Heart right ventricle (tissue), 16 donors: Measurements from ENCODE around the gene STAM. TPM values are rescaled to one million over a fixed set of nuclear protein-coding genes. Genes with fewer than 3 reads are reported as not detected.

Source experiments
- ATAC-seq, 8 donors: fragments of 200-7000 bp; cut with Tn5 transposase; one replicate each; pipeline ENCODE4 v1.9.1; 2020; ENCODE audit warnings: mild to moderate bottlenecking in 8 of 8, moderate library complexity in 8 of 8, moderate number of reproducible peaks in 1 of 8
- DNase-seq, 2 donors: peaks; one replicate each; pipeline ENCODE4 v3.0.0-alpha.2; 2020
- H3K27ac ChIP-seq, 10 donors: fragments of 200-600 bp; sonication (generic) in 2 of 10; one replicate each; pipeline versions ENCODE4 v1.5.0 to v1.8.0; 2020 to 2022; ENCODE audit warnings: mild to moderate bottlenecking in 3 of 10
- H3K27me3 ChIP-seq, 7 donors: fragments of 200-600 bp; one replicate each; pipeline ENCODE4 v1.8.0; 2021 to 2022; ENCODE audit warnings: mild to moderate bottlenecking in 2 of 7
- H3K36me3 ChIP-seq, 9 donors: fragments of 200-600 bp; sonication (generic) in 1 of 9; one replicate each; pipeline versions ENCODE4 v1.5.0 to v1.8.0; 2020 to 2022; ENCODE audit warnings: mild to moderate bottlenecking in 2 of 9
- H3K4me1 ChIP-seq, 9 donors: fragments of 200-600 bp; sonication (generic) in 1 of 9; one replicate each; pipeline versions ENCODE4 v1.5.0 to v1.8.0; 2020 to 2022; ENCODE audit warnings: mild to moderate bottlenecking in 4 of 9
- H3K4me3 ChIP-seq, 10 donors: fragments of 200-600 bp; sonication (generic) in 2 of 10; one replicate each; pipeline versions ENCODE4 v1.5.0 to v1.8.0; 2020 to 2022; ENCODE audit warnings: mild to moderate bottlenecking in 7 of 10, moderate library complexity in 2 of 10
- H3K9me3 ChIP-seq, 11 donors: fragments of 200-600 bp in 10 of 11; sonication (generic) in 2 of 11; one replicate each; pipeline versions ENCODE4 v1.5.0 to v1.8.0; 2013 to 2022; ENCODE audit warnings: mild to moderate bottlenecking in 2 of 11, control low read depth in 1 of 11, moderate library complexity in 1 of 11
- CTCF ChIP-seq, 9 donors: fragments of 200-600 bp; sonication (generic) in 2 of 9; IDR thresholded peaks; one replicate each; pipeline versions ENCODE4 v1.5.0 to v1.8.0; 2021 to 2022; ENCODE audit warnings: antibody characterized with exemption in 9 of 9, mild to moderate bottlenecking in 5 of 9, moderate library complexity in 1 of 9
- WGBS, 2 donors: extraction: QIAGEN DNeasy Blood & Tissue Kit; methylation state at CpG; one replicate each; pipeline ENCODE4 v1.1.7; 2013; ENCODE audit warnings: inconsistent platforms in 1 of 2; 5-methylcytosine and 5-hydroxymethylcytosine counted together
- intact Hi-C, 10 donors: fragments of 100-400 bp; cut with DNase I; formaldehyde crosslinking; loops; one replicate each; pipeline versions ENCODE4 v1.11.1 to v1.14.2; 2022
- polyA plus RNA-seq, 2 donors: library from polyadenylated mRNA; stranded (reverse); fragments of 200-250 nt; gene quantifications; one replicate each; pipeline ENCODE4 v1.2.3, GENCODE V29; 2013
- total RNA-seq, 10 donors: library from RNA; stranded (reverse); fragmentation: NEBNext Ultra II Directional in 3 of 10; extraction: Animal tissue kit (Norgen Biotek cat#: 25700) in 3 of 10; gene quantifications; one replicate each; pipeline versions ENCODE4 v1.2.1 to v1.2.4, GENCODE V29; 2021 to 2023
- donor health status: Arrhythmogenic right ventricular cardiomyopathy.
- donor health status: ischemic (EF 13 %, LVEDD 7.1; RV severe dilation, severe dysfunction).
- donor health status: healthy with polysubstance abuse.
- donor health status: DM: no; HTN: yes; CAD: no.
- donor health status: DM: no; HTN: no; CAD: no.
- donor health status: ischemic (EF 25% LVEDD 6.9; RV normal size, moderate dysfunction).
- donor health status: ischemic (EF 25% LVEDD 5.7; RV mildly dilated, moderate dysfunction).
- donor health status: healthy.
- donor health status: DM: yes; HTN: yes; CAD: no.
- donor health status: Ischemic cardiomyopathy.
- donor health status: ischemic (EF 35%, LVEDD 5.7; RV mildly dilated, moderate dysfunction).
- donor health status: nonischemic (EF 11% LVEDD 7.7; RV severe dilation, severe dysfunction).
- donor health status: DM: yes; HTN: yes; CAD: no.
- donor health status: PGD.
- donor health status: ischemic (EF 29% LVEDD 5.4; RV normal size, mild dysfunction).
- donor health status: nonischemic (EF 23%, LVEDD 6.1; RV moderate dilation, normal function).

The STAM gene
- total and polyA plus RNA-seq, 12 donors = 9.9 to 43.5 (median 29.3) TPM

GRCh38 chr10:17734432-17735080 lies 90.6 kb downstream of the STAM start:
- peaks cover 4 to 46% (median 25%) of the 10 kb centered on the region in 9 donors for H3K4me1 ChIP-seq
- H3K27ac ChIP-seq = peak overlapping the region in 8 of 10 donors; percentile 3 to 78 (median 70)
- no peaks in the 10 kb centered on the region for H3K9me3 ChIP-seq
- ATAC-seq (no peak), DNase-seq (no peak)
- no peak for TF ChIP-seq CTCF (IDR thresholded peaks at IDR 0.05)
- no peaks in the 10 kb centered on the region for H3K27me3 ChIP-seq
- intact Hi-C loops = loop anchor here in 6 of 10 donors (5.0 to 10.0 kb wide), 3 partner anchors 122 to 500 kb away; no protein-coding TSS in a partner anchor
- H3K36me3 ChIP-seq = no peaks in the 10 kb centered on the region
- 84% methylated on average over 9 of the region's 9 CpGs for WGBS, 2 donors
- H3K4me3 ChIP-seq = no peak overlapping the region

- intact Hi-C loops = loop anchor here in 6 of 10 donors (5.0 to 10.0 kb wide), 3 partner anchors 123 to 499 kb away; no protein-coding TSS in a partner anchor
- TF ChIP-seq CTCF (IDR thresholded peaks at IDR 0.05) = no peak
- H3K27me3 ChIP-seq = no peaks in the 10 kb centered on the region
- no peak overlapping the region for H3K4me3 ChIP-seq
- ATAC-seq (peak; percentile 36 to 91 (median 76)), DNase-seq (peak; percentile 33 to 58)
- no peaks in the 10 kb centered on the region for H3K36me3 ChIP-seq
- 57% methylated on average over 15 of the region's 15 CpGs for WGBS, 2 donors
- H3K4me1 ChIP-seq = peaks cover 4 to 41% (median 25%) of the 10 kb centered on the region in 9 donors
- peak overlapping the region; percentile 42 to 78 (median 68) for H3K27ac ChIP-seq
- no peaks in the 10 kb centered on the region for H3K9me3 ChIP-seq
These were observed 91.4 kb downstream of the STAM start for GRCh38 chr10:17735166-17735941.

- no peaks in the 10 kb centered on the region for H3K9me3 ChIP-seq
- no peak overlapping the region for H3K4me3 ChIP-seq
- DNase-seq (no peak), ATAC-seq (no peak)
- intact Hi-C loops = loop anchor here in 6 of 10 donors (5.0 to 10.0 kb wide), 3 partner anchors 124 to 499 kb away; no protein-coding TSS in a partner anchor
- no peaks in the 10 kb centered on the region for H3K36me3 ChIP-seq
- H3K4me1 ChIP-seq = peaks cover 4 to 37% (median 21%) of the 10 kb centered on the region in 9 donors
- H3K27me3 ChIP-seq = no peaks in the 10 kb centered on the region
- H3K27ac ChIP-seq = peak overlapping the region in 5 of 10 donors; percentile 52 to 78 (median 72)
- WGBS, 2 donors = 97 to 98% methylated on average over 2 of the region's 2 CpGs
- peak in 1 of 9 donors; percentile 7 for TF ChIP-seq CTCF (IDR thresholded peaks at IDR 0.05)
These were observed 92.3 kb downstream of the STAM start for GRCh38 chr10:17736223-17736622.
